GM23338 (cell line): Measurements from ENCODE around the gene MRO. TPM values are rescaled to one million over a fixed set of nuclear protein-coding genes. Genes with fewer than 3 reads are reported as not detected.

Source experiments
- ATAC-seq: fragments of 200-7000 bp; cut with Tn5 transposase; 3 replicates; pipeline ENCODE4 v1.9.1; 2020
- DNase-seq: peaks from one replicate; pipeline ENCODE4 v3.0.0-alpha.2; 2015; ENCODE audit warnings: low spot score
- H2AFZ ChIP-seq: fragments of 200-600 bp; sonication (generic); 2 replicates; pipeline ENCODE4 v1.8.0; 2016; ENCODE audit warnings: antibody characterized with exemption, mild to moderate bottlenecking, moderate library complexity
- H3F3A ChIP-seq: fragments of 200-600 bp; sonication (generic); replicated peaks from 2 replicates; pipeline ENCODE4 v1.8.0; 2017; ENCODE audit warnings: antibody characterized with exemption, mixed run types, low read depth
- H3K27ac ChIP-seq: fragments of 200-600 bp; sonication (generic); 2 replicates; pipeline ENCODE4 v1.6.1; 2016; ENCODE audit warnings: low read depth
- H3K27me3 ChIP-seq: fragments of 200-600 bp; sonication (generic); 2 replicates; pipeline ENCODE4 v1.8.0; 2016; ENCODE audit warnings: mild to moderate bottlenecking, mixed run types, moderate library complexity; ENCODE audit not compliant: insufficient read depth
- H3K36me3 ChIP-seq: fragments of 200-600 bp; sonication (generic); 2 replicates; pipeline ENCODE4 v1.8.0; 2016; ENCODE audit warnings: mild to moderate bottlenecking; ENCODE audit not compliant: insufficient read depth
- H3K4me1 ChIP-seq: fragments of 200-600 bp; sonication (generic); 2 replicates; pipeline ENCODE4 v1.8.0; 2016; ENCODE audit warnings: mild to moderate bottlenecking, moderate library complexity; ENCODE audit not compliant: insufficient read depth
- H3K4me2 ChIP-seq: fragments of 200-600 bp; sonication (generic); 2 replicates; pipeline ENCODE4 v1.7.1; 2017; ENCODE audit warnings: mixed run types
- H3K4me3 ChIP-seq: fragments of 200-600 bp; sonication (generic); 2 replicates; pipeline ENCODE4 v1.6.1; 2016; ENCODE audit warnings: mixed run types
- H3K79me2 ChIP-seq: fragments of 200-600 bp; sonication (generic); replicated peaks from 2 replicates; pipeline ENCODE4 v1.8.0; 2017; ENCODE audit warnings: mild to moderate bottlenecking; ENCODE audit not compliant: insufficient read depth
- H3K9me2 ChIP-seq: fragments of 200-600 bp; sonication (generic); 2 replicates; pipeline ENCODE4 v1.8.0; 2017; ENCODE audit not compliant: insufficient read depth
- H4K20me1 ChIP-seq: fragments of 200-600 bp; sonication (generic); replicated peaks from 2 replicates; pipeline ENCODE4 v1.8.0; 2017; ENCODE audit warnings: mild to moderate bottlenecking; ENCODE audit not compliant: insufficient read depth
- H3K27ac Mint-ChIP-seq: 2 replicates; pipeline ENCODE4 v1.8.0; 2020; ENCODE audit warnings: inconsistent platforms, mild to moderate bottlenecking, moderate library complexity, mixed read lengths
- H3K27me3 Mint-ChIP-seq: 3 replicates; pipeline ENCODE4 v1.8.0; 2022; ENCODE audit warnings: low read depth, mild to moderate bottlenecking, moderate library complexity, mixed read lengths, inconsistent platforms; ENCODE audit not compliant: insufficient read depth, poor library complexity
- H3K36me3 Mint-ChIP-seq: 3 replicates; pipeline ENCODE4 v1.8.0; 2021; ENCODE audit warnings: low read depth, mild to moderate bottlenecking, inconsistent platforms, moderate library complexity, mixed read lengths
- H3K4me1 Mint-ChIP-seq: 3 replicates; pipeline ENCODE4 v1.8.0; 2020; ENCODE audit warnings: mild to moderate bottlenecking, inconsistent platforms, mixed read lengths
- H3K4me3 Mint-ChIP-seq: 3 replicates; pipeline ENCODE4 v1.8.0; 2021; ENCODE audit warnings: moderate library complexity, mild to moderate bottlenecking, inconsistent platforms, mixed read lengths
- H3K9me3 Mint-ChIP-seq: 3 replicates; pipeline ENCODE4 v1.8.0; 2020; ENCODE audit warnings: moderate library complexity, mild to moderate bottlenecking, inconsistent platforms, mixed read lengths
- EZH2 ChIP-seq: fragments of 200-600 bp; sonication (generic); IDR thresholded peaks from one replicate; pipeline ENCODE4 v1.8.0; 2017; ENCODE audit warnings: antibody characterized with exemption, mild to moderate bottlenecking, low read depth; ENCODE audit not compliant: unreplicated experiment
- JUNB ChIP-seq: IDR thresholded peaks from one replicate; pipeline ENCODE4 v1.6.1; 2016; ENCODE audit warnings: antibody characterized with exemption; ENCODE audit not compliant: unreplicated experiment
- POLR2AphosphoS5 ChIP-seq: IDR thresholded peaks from 2 replicates; pipeline ENCODE4 v1.6.1; 2016; ENCODE audit warnings: antibody characterized with exemption, low read depth
- ZNF331 ChIP-seq: fragments of 250-450 bp; sonication (Bioruptor Pico); IDR thresholded peaks from 2 replicates; pipeline ENCODE4 v1.5.0; 2020; ENCODE audit warnings: low read depth, mild to moderate bottlenecking, moderate library complexity
- polyA plus RNA-seq: library from polyadenylated mRNA; unstranded; fragments of >200 nt; fragmentation: Nextera tagmentation; extraction: Ambion mirVana; gene quantifications from 2 replicates; pipeline ENCODE4 v1.2.1, GENCODE V29; 2016
- total RNA-seq: library from RNA; depleted of rRNA; stranded (reverse); fragments of >200 nt; shearing (Covaris generic); gene quantifications from 2 replicates; pipeline ENCODE4 v1.2.3, GENCODE V29; 2014
- TF ChIP-seq, protein P1 (sequence below), 2 experiments: fragments of 200-600 bp in 1 of 2; sonication (generic) in 1 of 2; conservative IDR thresholded peaks; 2 replicates each; pipeline versions ENCODE4 v1.5.1 to v1.6.1; 2016 to 2017; ENCODE audit warnings: antibody characterized with exemption in 2 of 2, low read depth in 2 of 2, mild to moderate bottlenecking in 2 of 2, moderate library complexity in 1 of 2
- TF ChIP-seq, protein P2 (sequence below): fragments of 250-450 bp; sonication (Bioruptor Pico); IDR thresholded peaks from 2 replicates; pipeline ENCODE4 v1.5.0; 2020; ENCODE audit warnings: mild to moderate bottlenecking, moderate library complexity
- TF ChIP-seq, protein P3 (sequence below): IDR thresholded peaks from 2 replicates; pipeline ENCODE4 v1.6.1; 2016; ENCODE audit warnings: antibody characterized with exemption

The MRO gene
- total and polyA plus RNA-seq, 2 experiments from 2014 or later, result 0.78 to 0.80 TPM

DNA sequence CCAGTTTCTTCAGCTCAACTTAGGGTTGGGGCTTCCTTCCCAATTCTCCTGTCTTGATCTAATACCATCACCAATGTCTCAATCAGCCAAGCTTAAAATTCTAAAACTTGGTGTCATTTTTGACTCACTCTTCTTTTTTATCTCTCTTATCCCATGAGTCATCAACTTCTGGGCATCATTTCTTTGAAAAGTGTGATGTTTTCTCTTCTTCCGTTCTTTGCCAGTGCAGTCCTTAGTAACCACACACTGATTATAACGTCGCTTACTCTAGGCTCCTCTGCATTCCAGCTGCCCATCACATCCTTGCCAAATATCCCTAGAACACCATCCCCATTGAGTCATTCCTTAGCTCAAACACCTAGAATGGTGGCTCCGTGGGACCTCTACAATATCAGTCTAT is 27.4 kb upstream of the MRO start:
- Mint-ChIP-seq H3K27me3 (peaks cover 2% of the 10 kb centered on the region), H3K4me3 (no peak overlapping the region), H3K4me1 (no peaks in the 10 kb centered on the region), H3K9me3 (no peaks in the 10 kb centered on the region), H3K27ac (no peak overlapping the region), H3K36me3 (no peaks in the 10 kb centered on the region)
- 0 out of 2 replicates have a peak overlapping the region, but pooled peaks have one; percentile 4 for H2AFZ ChIP-seq
- H3K4me2 ChIP-seq, result no peak overlapping the region
- no peaks in the 10 kb centered on the region for H3K4me1 ChIP-seq
- H3K79me2 ChIP-seq, result no peaks in the 10 kb centered on the region
- H3K4me3 ChIP-seq, result no peak overlapping the region
- H4K20me1 ChIP-seq, result no peaks in the 10 kb centered on the region
- DNase-seq (no peak), ATAC-seq (no peak)
- H3K27ac ChIP-seq, result no peak overlapping the region
- H3K36me3 ChIP-seq, result no peaks in the 10 kb centered on the region
- no peaks in the 10 kb centered on the region for H3F3A ChIP-seq
- H3K9me2 ChIP-seq, result no peaks in the 10 kb centered on the region
- TF ChIP-seq ZNF331 (CRISPR knock-in tag), result no peak
- TF ChIP-seq, protein P1, sequence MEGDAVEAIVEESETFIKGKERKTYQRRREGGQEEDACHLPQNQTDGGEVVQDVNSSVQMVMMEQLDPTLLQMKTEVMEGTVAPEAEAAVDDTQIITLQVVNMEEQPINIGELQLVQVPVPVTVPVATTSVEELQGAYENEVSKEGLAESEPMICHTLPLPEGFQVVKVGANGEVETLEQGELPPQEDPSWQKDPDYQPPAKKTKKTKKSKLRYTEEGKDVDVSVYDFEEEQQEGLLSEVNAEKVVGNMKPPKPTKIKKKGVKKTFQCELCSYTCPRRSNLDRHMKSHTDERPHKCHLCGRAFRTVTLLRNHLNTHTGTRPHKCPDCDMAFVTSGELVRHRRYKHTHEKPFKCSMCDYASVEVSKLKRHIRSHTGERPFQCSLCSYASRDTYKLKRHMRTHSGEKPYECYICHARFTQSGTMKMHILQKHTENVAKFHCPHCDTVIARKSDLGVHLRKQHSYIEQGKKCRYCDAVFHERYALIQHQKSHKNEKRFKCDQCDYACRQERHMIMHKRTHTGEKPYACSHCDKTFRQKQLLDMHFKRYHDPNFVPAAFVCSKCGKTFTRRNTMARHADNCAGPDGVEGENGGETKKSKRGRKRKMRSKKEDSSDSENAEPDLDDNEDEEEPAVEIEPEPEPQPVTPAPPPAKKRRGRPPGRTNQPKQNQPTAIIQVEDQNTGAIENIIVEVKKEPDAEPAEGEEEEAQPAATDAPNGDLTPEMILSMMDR (conservative IDR thresholded peaks at IDR 0.05; ENCODE audit: low read depth in 2 of 2), result no peak
- no peak for TF ChIP-seq POLR2AphosphoS5
- TF ChIP-seq, protein P2, sequence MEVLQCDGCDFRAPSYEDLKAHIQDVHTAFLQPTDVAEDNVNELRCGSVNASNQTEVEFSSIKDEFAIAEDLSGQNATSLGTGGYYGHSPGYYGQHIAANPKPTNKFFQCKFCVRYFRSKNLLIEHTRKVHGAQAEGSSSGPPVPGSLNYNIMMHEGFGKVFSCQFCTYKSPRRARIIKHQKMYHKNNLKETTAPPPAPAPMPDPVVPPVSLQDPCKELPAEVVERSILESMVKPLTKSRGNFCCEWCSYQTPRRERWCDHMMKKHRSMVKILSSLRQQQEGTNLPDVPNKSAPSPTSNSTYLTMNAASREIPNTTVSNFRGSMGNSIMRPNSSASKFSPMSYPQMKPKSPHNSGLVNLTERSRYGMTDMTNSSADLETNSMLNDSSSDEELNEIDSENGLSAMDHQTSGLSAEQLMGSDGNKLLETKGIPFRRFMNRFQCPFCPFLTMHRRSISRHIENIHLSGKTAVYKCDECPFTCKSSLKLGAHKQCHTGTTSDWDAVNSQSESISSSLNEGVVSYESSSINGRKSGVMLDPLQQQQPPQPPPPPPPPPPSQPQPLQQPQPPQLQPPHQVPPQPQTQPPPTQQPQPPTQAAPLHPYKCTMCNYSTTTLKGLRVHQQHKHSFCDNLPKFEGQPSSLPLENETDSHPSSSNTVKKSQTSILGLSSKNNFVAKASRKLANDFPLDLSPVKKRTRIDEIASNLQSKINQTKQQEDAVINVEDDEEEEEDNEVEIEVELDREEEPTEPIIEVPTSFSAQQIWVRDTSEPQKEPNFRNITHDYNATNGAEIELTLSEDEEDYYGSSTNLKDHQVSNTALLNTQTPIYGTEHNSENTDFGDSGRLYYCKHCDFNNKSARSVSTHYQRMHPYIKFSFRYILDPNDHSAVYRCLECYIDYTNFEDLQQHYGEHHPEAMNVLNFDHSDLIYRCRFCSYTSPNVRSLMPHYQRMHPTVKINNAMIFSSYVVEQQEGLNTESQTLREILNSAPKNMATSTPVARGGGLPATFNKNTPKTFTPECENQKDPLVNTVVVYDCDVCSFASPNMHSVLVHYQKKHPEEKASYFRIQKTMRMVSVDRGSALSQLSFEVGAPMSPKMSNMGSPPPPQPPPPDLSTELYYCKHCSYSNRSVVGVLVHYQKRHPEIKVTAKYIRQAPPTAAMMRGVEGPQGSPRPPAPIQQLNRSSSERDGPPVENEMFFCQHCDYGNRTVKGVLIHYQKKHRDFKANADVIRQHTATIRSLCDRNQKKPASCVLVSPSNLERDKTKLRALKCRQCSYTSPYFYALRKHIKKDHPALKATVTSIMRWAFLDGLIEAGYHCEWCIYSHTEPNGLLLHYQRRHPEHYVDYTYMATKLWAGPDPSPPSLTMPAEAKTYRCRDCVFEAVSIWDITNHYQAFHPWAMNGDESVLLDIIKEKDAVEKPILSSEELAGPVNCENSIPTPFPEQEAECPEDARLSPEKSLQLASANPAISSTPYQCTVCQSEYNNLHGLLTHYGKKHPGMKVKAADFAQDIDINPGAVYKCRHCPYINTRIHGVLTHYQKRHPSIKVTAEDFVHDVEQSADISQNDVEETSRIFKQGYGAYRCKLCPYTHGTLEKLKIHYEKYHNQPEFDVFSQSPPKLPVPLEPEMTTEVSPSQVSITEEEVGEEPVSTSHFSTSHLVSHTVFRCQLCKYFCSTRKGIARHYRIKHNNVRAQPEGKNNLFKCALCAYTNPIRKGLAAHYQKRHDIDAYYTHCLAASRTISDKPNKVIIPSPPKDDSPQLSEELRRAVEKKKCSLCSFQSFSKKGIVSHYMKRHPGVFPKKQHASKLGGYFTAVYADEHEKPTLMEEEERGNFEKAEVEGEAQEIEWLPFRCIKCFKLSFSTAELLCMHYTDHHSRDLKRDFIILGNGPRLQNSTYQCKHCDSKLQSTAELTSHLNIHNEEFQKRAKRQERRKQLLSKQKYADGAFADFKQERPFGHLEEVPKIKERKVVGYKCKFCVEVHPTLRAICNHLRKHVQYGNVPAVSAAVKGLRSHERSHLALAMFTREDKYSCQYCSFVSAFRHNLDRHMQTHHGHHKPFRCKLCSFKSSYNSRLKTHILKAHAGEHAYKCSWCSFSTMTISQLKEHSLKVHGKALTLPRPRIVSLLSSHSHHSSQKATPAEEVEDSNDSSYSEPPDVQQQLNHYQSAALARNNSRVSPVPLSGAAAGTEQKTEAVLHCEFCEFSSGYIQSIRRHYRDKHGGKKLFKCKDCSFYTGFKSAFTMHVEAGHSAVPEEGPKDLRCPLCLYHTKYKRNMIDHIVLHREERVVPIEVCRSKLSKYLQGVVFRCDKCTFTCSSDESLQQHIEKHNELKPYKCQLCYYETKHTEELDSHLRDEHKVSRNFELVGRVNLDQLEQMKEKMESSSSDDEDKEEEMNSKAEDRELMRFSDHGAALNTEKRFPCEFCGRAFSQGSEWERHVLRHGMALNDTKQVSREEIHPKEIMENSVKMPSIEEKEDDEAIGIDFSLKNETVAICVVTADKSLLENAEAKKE (CRISPR knock-in tag), result no peak
- TF ChIP-seq JUNB, result no peak
- TF ChIP-seq EZH2, result no peak
- TF ChIP-seq, protein P3, sequence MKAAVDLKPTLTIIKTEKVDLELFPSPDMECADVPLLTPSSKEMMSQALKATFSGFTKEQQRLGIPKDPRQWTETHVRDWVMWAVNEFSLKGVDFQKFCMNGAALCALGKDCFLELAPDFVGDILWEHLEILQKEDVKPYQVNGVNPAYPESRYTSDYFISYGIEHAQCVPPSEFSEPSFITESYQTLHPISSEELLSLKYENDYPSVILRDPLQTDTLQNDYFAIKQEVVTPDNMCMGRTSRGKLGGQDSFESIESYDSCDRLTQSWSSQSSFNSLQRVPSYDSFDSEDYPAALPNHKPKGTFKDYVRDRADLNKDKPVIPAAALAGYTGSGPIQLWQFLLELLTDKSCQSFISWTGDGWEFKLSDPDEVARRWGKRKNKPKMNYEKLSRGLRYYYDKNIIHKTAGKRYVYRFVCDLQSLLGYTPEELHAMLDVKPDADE, result no peak
- no peaks in the 10 kb centered on the region for H3K27me3 ChIP-seq
